Measurements from ENCODE around the gene FRMPD2.

The FRMPD2 gene

GRCh38 chr10:48289501-48290238 is 15.2 kb upstream of the FRMPD2 start:
- TF ChIP-seq EZH2 (IDR thresholded peaks at IDR 0.05; ENCODE audit: borderline replicate concordance, low read depth, low read length, severe bottlenecking) (no peak), CTCF (IDR thresholded peaks at IDR 0.05; ENCODE audit: borderline replicate concordance, extremely low read depth, low read length, poor library complexity, severe bottlenecking) (peak; percentile 57)
- Histone ChIP-seq H3K9ac (ENCODE audit: low read depth, low read length) (peak overlapping the region; percentile 50; the same call in 1 of the 2 replicates), H3K27ac (ENCODE audit: low read length) (peak overlapping the region; percentile 94), H3K4me2 (ENCODE audit: insufficient read depth, low read length) (no peak overlapping the region), H3K4me1 (ENCODE audit: insufficient read depth, low read length) (peaks cover 89% of the 10 kb centered on the region), H3K27me3 (ENCODE audit: insufficient read depth, low read length, poor library complexity) (no peaks in the 10 kb centered on the region), H3K36me3 (ENCODE audit: insufficient read depth, low read length) (no peaks in the 10 kb centered on the region), H4K20me1 (ENCODE audit: insufficient read depth, low read length) (no peaks in the 10 kb centered on the region), H3K4me3 (ENCODE audit: low read depth in 1 of 2, low read length in 2 of 2) (no peak overlapping the region), H3K9me3 (ENCODE audit: insufficient read depth, low read length, severe bottlenecking) (peaks cover 4% of the 10 kb centered on the region), H3K79me2 (ENCODE audit: insufficient read depth, low read length) (no peaks in the 10 kb centered on the region), H2AFZ (ENCODE audit: low read depth, low read length) (no peak overlapping the region)
- peak; percentile 54 for DNase-seq
- ATAC-seq (ENCODE audit: insufficient read depth, low read depth): no peak

GRCh38 chr10:48288661-48289060 is 14.2 kb upstream of the FRMPD2 start:
- TF ChIP-seq EZH2 (IDR thresholded peaks at IDR 0.05; ENCODE audit: borderline replicate concordance, low read depth, low read length, severe bottlenecking) (no peak), CTCF (IDR thresholded peaks at IDR 0.05; ENCODE audit: borderline replicate concordance, extremely low read depth, low read length, poor library complexity, severe bottlenecking) (no peak)
- DNase-seq: no peak
- peak overlapping the region in 1 of 2 experiments; percentile 26; a peak in 1 of 4 replicates for H3K4me3 ChIP-seq (ENCODE audit: low read depth in 1 of 2, low read length in 2 of 2)
- no peaks in the 10 kb centered on the region for H4K20me1 ChIP-seq (ENCODE audit: insufficient read depth, low read length)
- H3K27me3 ChIP-seq (ENCODE audit: insufficient read depth, low read length, poor library complexity): no peaks in the 10 kb centered on the region
- peak overlapping the region; percentile 50 for H3K9ac ChIP-seq (ENCODE audit: low read depth, low read length)
- H3K9me3 ChIP-seq (ENCODE audit: insufficient read depth, low read length, severe bottlenecking): peaks cover 8% of the 10 kb centered on the region
- no peak for ATAC-seq (ENCODE audit: insufficient read depth, low read depth)
- H3K79me2 ChIP-seq (ENCODE audit: insufficient read depth, low read length): no peaks in the 10 kb centered on the region
- H3K27ac ChIP-seq (ENCODE audit: low read length): peak overlapping the region; percentile 94
- no peaks in the 10 kb centered on the region for H3K36me3 ChIP-seq (ENCODE audit: insufficient read depth, low read length)
- H2AFZ ChIP-seq (ENCODE audit: low read depth, low read length): peak overlapping the region; percentile 61
- peak overlapping the region; percentile 59 for H3K4me2 ChIP-seq (ENCODE audit: insufficient read depth, low read length)
- H3K4me1 ChIP-seq (ENCODE audit: insufficient read depth, low read length): peaks cover 94% of the 10 kb centered on the region

GRCh38 chr10:48287417-48288391 is 13.2 kb upstream of the FRMPD2 start:
- H3K9me3 ChIP-seq (ENCODE audit: insufficient read depth, low read length, severe bottlenecking): peaks cover 10% of the 10 kb centered on the region
- no peak for TF ChIP-seq EZH2 (IDR thresholded peaks at IDR 0.05; ENCODE audit: borderline replicate concordance, low read depth, low read length, severe bottlenecking)
- no peak for TF ChIP-seq CTCF (IDR thresholded peaks at IDR 0.05; ENCODE audit: borderline replicate concordance, extremely low read depth, low read length, poor library complexity, severe bottlenecking)
- no peaks in the 10 kb centered on the region for H3K36me3 ChIP-seq (ENCODE audit: insufficient read depth, low read length)
- peak; percentile 86 for DNase-seq
- H3K27ac ChIP-seq (ENCODE audit: low read length): peak overlapping the region; percentile 94
- H4K20me1 ChIP-seq (ENCODE audit: insufficient read depth, low read length): no peaks in the 10 kb centered on the region
- peak; percentile 78 for ATAC-seq (ENCODE audit: insufficient read depth, low read depth)
- no peaks in the 10 kb centered on the region for H3K79me2 ChIP-seq (ENCODE audit: insufficient read depth, low read length)
- H3K9ac ChIP-seq (ENCODE audit: low read depth, low read length): peak overlapping the region; percentile 50
- H3K4me3 ChIP-seq (ENCODE audit: low read depth in 1 of 2, low read length in 2 of 2): peak overlapping the region in 1 of 2 experiments; percentile 26; a peak in 2 of 4 replicates
- peak overlapping the region; percentile 59 for H3K4me2 ChIP-seq (ENCODE audit: insufficient read depth, low read length)
- H3K27me3 ChIP-seq (ENCODE audit: insufficient read depth, low read length, poor library complexity): no peaks in the 10 kb centered on the region
- H2AFZ ChIP-seq (ENCODE audit: low read depth, low read length): peak overlapping the region; percentile 61
- H3K4me1 ChIP-seq (ENCODE audit: insufficient read depth, low read length): peaks cover 86% of the 10 kb centered on the region

Measured in DND-41 (cell line).